RWPE2 (cell line): ENCODE data around the gene EEF1A2.

Experiments
- ATAC-seq: fragments of 200-7000 bp; cut with Tn5 transposase; 3 replicates; pipeline ENCODE4 v1.9.1; 2021; ENCODE audit warnings: low read depth
- DNase-seq: peaks from one replicate; pipeline ENCODE4 v3.0.0-alpha.2; 2020; ENCODE audit warnings: low spot score
- H3K27ac ChIP-seq: fragments of 450-650 bp; 2 replicates; pipeline ENCODE4 v1.5.1; 2017; ENCODE audit warnings: mild to moderate bottlenecking; ENCODE audit not compliant: poor library complexity, severe bottlenecking
- H3K27me3 ChIP-seq: fragments of 250-450 bp; sonication (Bioruptor Pico); 2 replicates; pipeline ENCODE4 v1.5.1; 2021; ENCODE audit warnings: mild to moderate bottlenecking, moderate library complexity; ENCODE audit not compliant: insufficient read depth, poor library complexity, severe bottlenecking
- H3K36me3 ChIP-seq: fragments of 250-450 bp; sonication (Bioruptor Pico); 2 replicates; pipeline ENCODE4 v1.5.1; 2020; ENCODE audit warnings: low read depth, mild to moderate bottlenecking, moderate library complexity
- H3K4me1 ChIP-seq: fragments of 250-450 bp; sonication (Bioruptor Pico); 2 replicates; pipeline ENCODE4 v1.5.1; 2021; ENCODE audit warnings: mild to moderate bottlenecking, moderate library complexity; ENCODE audit not compliant: insufficient read depth, poor library complexity, severe bottlenecking
- H3K4me3 ChIP-seq: fragments of 250-450 bp; sonication (Bioruptor Pico); 2 replicates; pipeline ENCODE4 v1.5.1; 2021; ENCODE audit warnings: mild to moderate bottlenecking, moderate library complexity; ENCODE audit not compliant: severe bottlenecking
- H3K9me3 ChIP-seq: fragments of 250-450 bp; sonication (Bioruptor Pico); 2 replicates; pipeline ENCODE4 v1.5.1; 2021; ENCODE audit warnings: mild to moderate bottlenecking, moderate library complexity; ENCODE audit not compliant: severe bottlenecking
- CTCF ChIP-seq: fragments of 450-650 bp; IDR thresholded peaks from one replicate; pipeline ENCODE4 v1.5.1; 2017; ENCODE audit warnings: mild to moderate bottlenecking, moderate library complexity; ENCODE audit not compliant: poor library complexity, severe bottlenecking

EEF1A2 gene

DNA sequence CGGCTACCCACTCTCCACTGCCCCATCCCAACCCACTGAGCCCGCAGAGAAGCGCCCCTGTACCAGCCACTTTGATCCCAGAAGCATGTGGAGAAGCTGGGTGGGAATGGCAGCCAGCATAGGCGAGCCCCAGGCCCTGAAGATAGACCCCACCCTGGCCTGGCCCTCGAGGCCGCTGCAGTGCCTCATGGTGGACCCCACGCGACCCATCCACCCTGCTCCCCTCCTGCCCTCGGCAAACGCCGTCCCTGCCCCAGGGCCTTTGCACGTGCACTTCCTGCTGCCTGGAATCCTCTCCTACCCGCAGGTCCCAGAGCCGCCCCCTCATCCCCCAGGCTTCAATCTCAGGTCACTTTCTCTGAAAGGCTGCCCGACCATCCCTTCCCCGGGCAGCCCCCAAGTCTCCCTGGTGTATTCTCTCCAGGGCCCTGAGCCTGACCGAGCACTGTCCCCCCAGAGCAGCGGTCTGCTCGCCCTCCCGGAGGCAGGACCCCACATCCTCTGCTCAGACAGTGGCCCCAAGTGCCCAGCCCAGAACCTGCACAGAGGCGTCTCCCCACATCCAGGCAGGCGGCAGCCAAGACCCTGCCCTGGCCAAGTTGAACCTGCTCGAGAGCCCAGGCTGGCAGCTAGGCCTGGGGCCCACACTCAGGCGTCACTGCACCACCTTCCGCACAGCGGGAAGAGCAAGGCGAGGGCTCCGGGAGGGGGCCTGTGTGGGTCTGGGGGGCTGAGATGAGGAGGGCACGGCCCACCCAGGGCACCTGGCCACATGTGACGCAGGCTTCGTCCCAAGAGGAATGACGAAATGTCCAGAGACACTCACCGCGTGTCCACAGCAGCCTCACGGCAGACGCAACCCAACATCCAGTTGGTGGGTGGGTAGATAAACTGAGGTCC, 40.5 kb downstream of the EEF1A2 start:
- ATAC-seq (no peak), DNase-seq (peak; percentile 81)
- Histone ChIP-seq H3K36me3 (no peaks in the 10 kb centered on the region), H3K27me3 (peaks cover 32% of the 10 kb centered on the region), H3K27ac (no peak overlapping the region), H3K4me1 (peaks cover 17% of the 10 kb centered on the region), H3K9me3 (no peaks in the 10 kb centered on the region), H3K4me3 (no peak overlapping the region)
- no peak for TF ChIP-seq CTCF

DNA sequence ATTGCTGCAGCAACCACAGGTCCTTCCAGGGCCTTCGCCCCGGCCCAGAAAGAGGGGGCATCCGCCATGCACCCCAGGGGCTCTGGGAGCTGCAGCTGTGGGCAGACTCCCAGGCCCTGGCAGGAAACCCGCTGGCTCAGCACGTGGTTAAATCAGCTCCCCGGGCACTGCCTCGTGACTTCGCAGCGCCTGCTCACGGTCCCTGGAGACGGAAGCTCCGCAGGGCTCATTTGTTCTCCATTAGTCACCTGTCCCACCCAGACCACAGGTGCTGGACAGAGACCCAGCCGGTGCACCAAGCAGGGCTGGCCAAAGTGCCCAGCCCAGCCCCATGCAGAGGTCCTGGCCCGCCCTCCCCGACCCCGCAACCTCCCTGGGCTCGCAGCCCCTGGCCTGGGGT, 41.1 kb downstream of the EEF1A2 start:
- H3K9me3 ChIP-seq: no peaks in the 10 kb centered on the region
- no peak for TF ChIP-seq CTCF
- no peak overlapping the region for H3K4me3 ChIP-seq
- ATAC-seq: peak; percentile 84
- no peak overlapping the region for H3K27ac ChIP-seq
- peaks cover 18% of the 10 kb centered on the region for H3K4me1 ChIP-seq
- DNase-seq: peak; percentile 84
- peaks cover 29% of the 10 kb centered on the region for H3K27me3 ChIP-seq
- no peaks in the 10 kb centered on the region for H3K36me3 ChIP-seq

DNA sequence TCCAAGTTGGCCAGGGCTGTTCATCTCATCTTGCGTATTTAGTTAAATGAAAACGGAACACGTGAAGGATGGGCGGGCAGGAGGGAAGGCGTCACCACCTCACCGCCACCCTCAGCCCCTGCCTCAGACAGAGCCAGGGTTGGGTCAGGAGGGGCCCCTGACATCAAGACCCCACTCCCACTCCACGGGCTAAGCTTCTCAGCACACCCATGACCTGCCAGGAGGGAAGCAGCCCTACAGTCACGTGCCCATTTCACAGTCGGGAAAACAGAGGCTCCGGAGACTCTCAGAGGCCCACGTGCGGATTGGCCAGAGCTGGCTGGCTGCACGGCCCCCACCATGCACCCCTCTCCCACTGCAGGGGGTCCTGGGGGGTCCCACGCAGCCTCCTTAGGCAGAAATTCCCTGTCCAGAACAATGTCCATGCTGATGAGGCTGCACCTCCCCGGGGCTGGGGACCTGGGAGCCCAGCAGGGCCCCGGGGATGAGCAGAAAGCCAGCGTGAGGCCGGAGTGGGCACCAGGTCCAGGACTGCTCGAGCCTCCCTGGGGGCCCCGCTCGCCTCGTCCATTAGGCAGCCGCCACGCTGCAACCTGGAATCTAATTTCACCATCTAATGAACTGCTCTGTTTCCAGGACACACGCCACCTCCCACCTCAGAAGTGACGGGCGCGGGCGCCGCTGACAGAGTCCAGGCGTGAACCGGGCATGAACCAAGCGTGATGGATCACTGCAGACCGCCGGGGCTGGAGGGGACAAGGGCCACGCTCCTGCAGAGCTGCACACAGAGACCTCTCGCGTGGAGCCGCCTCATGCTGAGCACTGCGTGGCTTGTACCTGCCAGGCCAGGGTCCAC, 42.2 kb downstream of the EEF1A2 start:
- H3K27ac ChIP-seq: no peak overlapping the region
- H3K27me3 ChIP-seq: peaks cover 24% of the 10 kb centered on the region
- no peaks in the 10 kb centered on the region for H3K36me3 ChIP-seq
- DNase-seq (no peak), ATAC-seq (no peak)
- peaks cover 18% of the 10 kb centered on the region for H3K4me1 ChIP-seq
- no peaks in the 10 kb centered on the region for H3K9me3 ChIP-seq
- H3K4me3 ChIP-seq: no peak overlapping the region
- TF ChIP-seq CTCF: no peak

DNA sequence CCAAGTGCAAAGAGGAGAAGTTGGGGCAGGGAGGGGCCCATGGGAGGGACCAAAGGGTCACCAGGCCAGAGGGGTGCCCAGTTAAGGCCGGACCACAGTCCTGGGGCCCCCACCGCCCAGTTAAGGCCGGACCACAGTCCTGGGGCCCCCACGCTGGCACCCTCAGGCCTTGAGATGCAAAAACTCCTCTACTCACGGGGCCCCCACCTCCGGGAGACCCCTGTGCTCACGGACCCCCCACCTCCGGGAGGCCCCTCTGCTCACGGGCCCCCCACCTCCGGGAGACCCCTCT, 43.4 kb downstream of the EEF1A2 start:
- H3K36me3 ChIP-seq: no peaks in the 10 kb centered on the region
- H3K27me3 ChIP-seq: peaks cover 14% of the 10 kb centered on the region
- ATAC-seq (no peak), DNase-seq (no peak)
- no peak overlapping the region for H3K4me3 ChIP-seq
- H3K9me3 ChIP-seq: no peaks in the 10 kb centered on the region
- TF ChIP-seq CTCF: no peak
- peaks cover 18% of the 10 kb centered on the region for H3K4me1 ChIP-seq
- H3K27ac ChIP-seq: no peak overlapping the region
